MCF 10A (cell line): ENCODE data around the gene ELAPOR2. TPM values are rescaled to one million over a fixed set of nuclear protein-coding genes. Genes with fewer than 3 reads are reported as not detected.
"Not testable (repeated sequence)": the region's sequence is repeated elsewhere in the genome, so short reads cannot be mapped to it uniquely, and the experiment has no call there.

ENCODE experiments used
- BruUV-seq: library from RNA; stranded (reverse); fragments of 400-500 nt; replicated peaks from 2 replicates; lab custom pipeline; 2021; lab: Mats Ljungman, UMichigan
- CTCF ChIA-PET: fragments of 300-600 bp; sonication (Branson Sonifier 250); formaldehyde crosslinking; extraction: SDS; loops from one replicate; lab custom pipeline; 2021; ENCODE audit warnings: antibody characterized with exemption, inconsistent platforms; lab: Yijun Ruan, JAX
- POLR2A ChIA-PET: fragments of 300-600, 350-650 bp; sonication (Branson Sonifier 250); formaldehyde crosslinking; extraction: SDS; loops from one replicate; lab custom pipeline; 2020; ENCODE audit warnings: antibody characterized with exemption, inconsistent platforms; lab: Yijun Ruan, JAX
- DNase-seq: peaks from one replicate; pipeline ENCODE4 v3.0.0-alpha.2; 2018; ENCODE audit not compliant: unreplicated experiment
- H3K27ac Mint-ChIP-seq: one replicate; pipeline ENCODE4 v1.8.0; 2022; ENCODE audit warnings: mild to moderate bottlenecking, low read depth, mixed read lengths; ENCODE audit not compliant: unreplicated experiment
- H3K27me3 Mint-ChIP-seq: one replicate; pipeline ENCODE4 v1.8.0; 2022; ENCODE audit warnings: mixed read lengths; ENCODE audit not compliant: insufficient read depth, unreplicated experiment
- H3K36me3 Mint-ChIP-seq: one replicate; pipeline ENCODE4 v1.8.0; 2022; ENCODE audit warnings: mild to moderate bottlenecking, moderate library complexity, mixed read lengths; ENCODE audit not compliant: insufficient read depth, unreplicated experiment
- H3K4me1 Mint-ChIP-seq: one replicate; pipeline ENCODE4 v1.8.0; 2022; ENCODE audit warnings: mixed read lengths; ENCODE audit not compliant: insufficient read depth, unreplicated experiment
- H3K4me3 Mint-ChIP-seq: one replicate; pipeline ENCODE4 v1.8.0; 2022; ENCODE audit warnings: mild to moderate bottlenecking, moderate library complexity, mixed read lengths; ENCODE audit not compliant: unreplicated experiment
- H3K9me3 Mint-ChIP-seq: one replicate; pipeline ENCODE4 v1.8.0; 2022; ENCODE audit warnings: mixed read lengths; ENCODE audit not compliant: unreplicated experiment
- CTCF ChIP-seq: fragments of 200-600 bp; IDR thresholded peaks from one replicate; pipeline ENCODE4 v1.8.0; 2022; ENCODE audit warnings: antibody characterized with exemption, mild to moderate bottlenecking; ENCODE audit not compliant: unreplicated experiment
- intact Hi-C: fragments of 100-400 bp; cut with micrococcal nuclease; formaldehyde crosslinking; loops from 2 replicates; pipeline ENCODE4 v1.14.1; 2022
- total RNA-seq: library from RNA; stranded (reverse); gene quantifications from 2 replicates; pipeline ENCODE4 v1.2.3, GENCODE V29; 2022

ELAPOR2 gene
- total RNA-seq, 1 experiment from 2014 or later = 16.3 TPM

- no peak overlapping the region for H3K27ac Mint-ChIP-seq
- no peak for DNase-seq
- CTCF ChIA-PET = interaction anchor here (0.7 to 1.1 kb wide), 2 partner anchors 124 to 140 kb away, joined by 3 to 4 read pairs; no protein-coding TSS in a partner anchor
- intact Hi-C loops = loop anchor here (5.0 kb wide), 2 partner anchors 96 to 119 kb away; partner anchors contain the start of gene DMTF1
- no TSS peak for BruUV-seq
- peaks cover 17% of the 10 kb centered on the region for H3K27me3 Mint-ChIP-seq
- H3K4me3 Mint-ChIP-seq = no peak overlapping the region
- no peak for TF ChIP-seq CTCF
- peaks cover 9% of the 10 kb centered on the region for H3K4me1 Mint-ChIP-seq
- H3K9me3 Mint-ChIP-seq = no peaks in the 10 kb centered on the region
- no peaks in the 10 kb centered on the region for H3K36me3 Mint-ChIP-seq
- POLR2A ChIA-PET = no interaction called here
These were observed 3.1 kb downstream of the ELAPOR2 start for GRCh38 chr7:87056346-87056745.

GRCh38 chr7:87048839-87049238 is 10.6 kb downstream of the ELAPOR2 start:
- H3K9me3 Mint-ChIP-seq = peaks cover 7% of the 10 kb centered on the region
- H3K36me3 Mint-ChIP-seq = no peaks in the 10 kb centered on the region
- no peak overlapping the region for H3K4me3 Mint-ChIP-seq
- intact Hi-C loops = no loop called here
- no peaks in the 10 kb centered on the region for H3K27me3 Mint-ChIP-seq
- CTCF ChIA-PET = no interaction called here
- POLR2A ChIA-PET = no interaction called here
- H3K4me1 Mint-ChIP-seq = no peaks in the 10 kb centered on the region
- H3K27ac Mint-ChIP-seq = no peak overlapping the region
- DNase-seq = no peak
- TF ChIP-seq CTCF = no peak
- BruUV-seq = no TSS peak

GRCh38 chr7:87046456-87046855 is 13.0 kb downstream of the ELAPOR2 start:
- Mint-ChIP-seq H3K4me1 (no peaks in the 10 kb centered on the region), H3K4me3 (no peak overlapping the region), H3K9me3 (peaks cover 14% of the 10 kb centered on the region), H3K27me3 (no peaks in the 10 kb centered on the region), H3K36me3 (no peaks in the 10 kb centered on the region), H3K27ac (no peak overlapping the region)
- DNase-seq = no peak
- intact Hi-C loops = no loop called here
- no peak for TF ChIP-seq CTCF
- BruUV-seq = no TSS peak
- ChIA-PET POLR2A (no interaction called here), CTCF (interaction anchor here (1.3 kb wide), 1 partner anchor 102 kb away, joined by 3 read pairs; no protein-coding TSS in a partner anchor)

GRCh38 chr7:87044713-87045112 is 14.7 kb downstream of the ELAPOR2 start:
- CTCF ChIA-PET, BruUV-seq, H3K36me3 Mint-ChIP-seq, DNase-seq, H3K4me3 Mint-ChIP-seq, intact Hi-C loops, POLR2A ChIA-PET, H3K4me1 Mint-ChIP-seq, H3K27ac Mint-ChIP-seq, H3K27me3 Mint-ChIP-seq: not testable (repeated sequence)
- peaks cover 14% of the 10 kb centered on the region for H3K9me3 Mint-ChIP-seq

- H3K27ac Mint-ChIP-seq, H3K9me3 Mint-ChIP-seq, DNase-seq, H3K36me3 Mint-ChIP-seq, BruUV-seq, CTCF ChIA-PET, H3K4me3 Mint-ChIP-seq, intact Hi-C loops, POLR2A ChIA-PET, H3K27me3 Mint-ChIP-seq: not testable (repeated sequence)
- peaks cover 12% of the 10 kb centered on the region for H3K4me1 Mint-ChIP-seq
These were observed 17.9 kb downstream of the ELAPOR2 start for GRCh38 chr7:87041586-87041985.

- H3K4me1 Mint-ChIP-seq = peaks cover 12% of the 10 kb centered on the region
- CTCF ChIA-PET, H3K9me3 Mint-ChIP-seq, H3K36me3 Mint-ChIP-seq, DNase-seq, BruUV-seq: not testable (repeated sequence)
- H3K27me3 Mint-ChIP-seq = peaks cover 10% of the 10 kb centered on the region
- POLR2A ChIA-PET = interaction anchor here (0.6 to 2.9 kb wide), 12 partner anchors 18 to 278 kb away, joined by 3 to 18 read pairs (median 4); partner anchors contain the start of genes DMTF1 and TMEM243
- peak overlapping the region; percentile 81 for H3K4me3 Mint-ChIP-seq
- intact Hi-C loops = loop anchor here (1.0 kb wide), 1 partner anchor 100 kb away; no protein-coding TSS in a partner anchor
- peak overlapping the region; percentile 94 for H3K27ac Mint-ChIP-seq
These were observed 19.7 kb downstream of the ELAPOR2 start for GRCh38 chr7:87039691-87040299.
